ENCODE data around the gene MME. TPM values are rescaled to one million over a fixed set of nuclear protein-coding genes. Genes with fewer than 3 reads are reported as not detected.

MME gene
- total RNA-seq, 2 experiments from 2014 or later, result not detected

GRCh38 chr3:155197786-155198185 lies 117.7 kb downstream of the MME start:
- no peaks in the 10 kb centered on the region for H3K9me3 Mint-ChIP-seq
- H3K36me3 Mint-ChIP-seq (ENCODE audit: low read depth), result no peaks in the 10 kb centered on the region
- no peak overlapping the region for H3K27ac Mint-ChIP-seq
- ChIA-PET CTCF (no interaction called here), POLR2A (interaction anchor here (1.1 kb wide), 1 partner anchor 211 kb away, joined by 3 read pairs; no protein-coding TSS in a partner anchor)
- H3K4me1 Mint-ChIP-seq (ENCODE audit: low read depth), result no peaks in the 10 kb centered on the region
- no peaks in the 10 kb centered on the region for H3K27me3 Mint-ChIP-seq
- H3K4me3 Mint-ChIP-seq, result no peak overlapping the region
- TF ChIP-seq, protein P1, sequence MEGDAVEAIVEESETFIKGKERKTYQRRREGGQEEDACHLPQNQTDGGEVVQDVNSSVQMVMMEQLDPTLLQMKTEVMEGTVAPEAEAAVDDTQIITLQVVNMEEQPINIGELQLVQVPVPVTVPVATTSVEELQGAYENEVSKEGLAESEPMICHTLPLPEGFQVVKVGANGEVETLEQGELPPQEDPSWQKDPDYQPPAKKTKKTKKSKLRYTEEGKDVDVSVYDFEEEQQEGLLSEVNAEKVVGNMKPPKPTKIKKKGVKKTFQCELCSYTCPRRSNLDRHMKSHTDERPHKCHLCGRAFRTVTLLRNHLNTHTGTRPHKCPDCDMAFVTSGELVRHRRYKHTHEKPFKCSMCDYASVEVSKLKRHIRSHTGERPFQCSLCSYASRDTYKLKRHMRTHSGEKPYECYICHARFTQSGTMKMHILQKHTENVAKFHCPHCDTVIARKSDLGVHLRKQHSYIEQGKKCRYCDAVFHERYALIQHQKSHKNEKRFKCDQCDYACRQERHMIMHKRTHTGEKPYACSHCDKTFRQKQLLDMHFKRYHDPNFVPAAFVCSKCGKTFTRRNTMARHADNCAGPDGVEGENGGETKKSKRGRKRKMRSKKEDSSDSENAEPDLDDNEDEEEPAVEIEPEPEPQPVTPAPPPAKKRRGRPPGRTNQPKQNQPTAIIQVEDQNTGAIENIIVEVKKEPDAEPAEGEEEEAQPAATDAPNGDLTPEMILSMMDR (IDR thresholded peaks at IDR 0.05), result no peak
- ATAC-seq (no peak), DNase-seq (no peak)
- intact Hi-C loops (cut with micrococcal nuclease), result no loop called here

GRCh38 chr3:155202626-155203025 lies 122.5 kb downstream of the MME start:
- ChIA-PET POLR2A (no interaction called here), CTCF (no interaction called here)
- H3K4me3 Mint-ChIP-seq, result no peak overlapping the region
- H3K27ac Mint-ChIP-seq, result no peak overlapping the region
- H3K4me1 Mint-ChIP-seq (ENCODE audit: low read depth), result no peaks in the 10 kb centered on the region
- no peaks in the 10 kb centered on the region for H3K36me3 Mint-ChIP-seq (ENCODE audit: low read depth)
- TF ChIP-seq, protein P1 (IDR thresholded peaks at IDR 0.05), result no peak
- no peaks in the 10 kb centered on the region for H3K9me3 Mint-ChIP-seq
- H3K27me3 Mint-ChIP-seq, result no peaks in the 10 kb centered on the region
- ATAC-seq (no peak), DNase-seq (no peak)
- intact Hi-C loops (cut with micrococcal nuclease), result no loop called here

DNA sequence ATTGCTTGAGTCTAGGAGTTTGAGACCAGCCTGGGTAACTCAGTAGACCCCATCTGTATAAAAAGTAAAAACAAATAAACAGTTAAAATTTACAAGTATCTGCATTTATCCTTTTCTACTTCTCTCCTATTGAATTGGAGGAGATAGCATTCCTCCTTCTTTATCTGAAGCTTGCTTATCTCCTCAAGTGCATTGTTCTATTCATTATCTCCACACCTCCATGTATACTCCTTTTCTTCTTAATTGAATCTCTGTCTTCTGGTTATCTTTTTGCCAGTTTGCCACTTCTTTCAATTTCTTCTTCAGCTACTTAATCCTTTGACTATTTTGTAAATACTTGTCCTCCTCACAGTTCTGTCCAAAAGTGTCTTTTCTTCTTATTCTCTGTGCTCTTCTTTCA lies 124.7 kb downstream of the MME start:
- ATAC-seq, result no peak
- CTCF ChIA-PET, result no interaction called here
- H3K4me3 Mint-ChIP-seq, result no peak overlapping the region

DNA sequence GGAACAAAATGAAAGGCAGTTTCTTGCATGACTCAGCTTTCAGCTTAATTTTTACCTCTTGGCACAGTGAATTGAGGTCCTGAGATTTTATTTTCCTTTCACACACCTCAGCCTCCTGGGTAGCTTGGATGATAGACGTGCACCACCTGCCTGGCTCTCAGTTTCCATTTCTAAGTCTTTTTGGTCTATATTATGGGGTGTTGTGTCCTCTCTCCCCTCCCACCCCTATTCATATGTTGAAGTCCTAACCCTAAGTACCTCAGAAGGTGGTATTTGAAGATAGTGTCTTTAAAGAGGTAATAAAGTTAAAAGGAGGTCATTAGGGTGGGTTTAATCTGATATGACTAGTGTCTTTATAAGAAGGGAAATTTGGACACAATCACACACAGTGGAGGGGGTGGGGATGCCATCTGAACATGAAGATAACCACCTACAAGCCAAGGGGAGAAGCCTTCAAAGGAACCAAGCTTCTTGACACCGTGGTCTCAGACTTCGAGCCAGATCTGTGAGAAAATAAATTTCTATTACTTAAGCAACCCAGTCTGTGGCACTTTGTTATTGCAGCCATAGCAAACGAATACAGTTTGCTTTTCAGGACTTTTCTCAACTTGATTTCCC lies 128.2 kb downstream of the MME start:
- DNase-seq, result no peak
- no peak overlapping the region for H3K4me3 Mint-ChIP-seq
- no peak overlapping the region for H3K27ac Mint-ChIP-seq
- intact Hi-C loops (cut with micrococcal nuclease), result no loop called here
- TF ChIP-seq, protein P1 (IDR thresholded peaks at IDR 0.05), result no peak
- CTCF ChIA-PET, result no interaction called here
- ATAC-seq, result no peak
- no peaks in the 10 kb centered on the region for H3K36me3 Mint-ChIP-seq (ENCODE audit: low read depth)
- H3K4me1 Mint-ChIP-seq (ENCODE audit: low read depth), result no peaks in the 10 kb centered on the region
- no peaks in the 10 kb centered on the region for H3K9me3 Mint-ChIP-seq
- H3K27me3 Mint-ChIP-seq, result no peaks in the 10 kb centered on the region
- POLR2A ChIA-PET, result interaction anchor here (1.3 kb wide), 1 partner anchor 12 kb away, joined by 3 read pairs; no protein-coding TSS in a partner anchor

More for the DNA sequence above, 124.7 kb downstream of the MME start:
- Mint-ChIP-seq H3K36me3 (ENCODE audit: low read depth) (no peaks in the 10 kb centered on the region), H3K27ac (no peak overlapping the region), H3K4me1 (ENCODE audit: low read depth) (no peaks in the 10 kb centered on the region), H3K9me3 (no peaks in the 10 kb centered on the region), H3K27me3 (no peaks in the 10 kb centered on the region)
- intact Hi-C loops (cut with micrococcal nuclease), result no loop called here
- TF ChIP-seq, protein P1 (IDR thresholded peaks at IDR 0.05), result no peak
- POLR2A ChIA-PET, result no interaction called here
- no peak for DNase-seq

- no peak for DNase-seq
- Mint-ChIP-seq H3K9me3 (no peaks in the 10 kb centered on the region), H3K36me3 (ENCODE audit: low read depth) (no peaks in the 10 kb centered on the region), H3K4me3 (no peak overlapping the region), H3K4me1 (ENCODE audit: low read depth) (no peaks in the 10 kb centered on the region), H3K27ac (no peak overlapping the region), H3K27me3 (no peaks in the 10 kb centered on the region)
- CTCF ChIA-PET, result no interaction called here
- TF ChIP-seq, protein P1 (IDR thresholded peaks at IDR 0.05), result no peak
- intact Hi-C loops (cut with micrococcal nuclease), result no loop called here
- POLR2A ChIA-PET, result no interaction called here
- no peak for ATAC-seq
Measured at GRCh38 chr3:155210736-155211135, 130.6 kb downstream of the MME start.

All from activated CD8-positive, alpha-beta T cell treated with anti-CD3 and anti-CD28 coated beads for 36 hours (primary cell).